ENCODE results near the gene PNKD.

Gene PNKD

GRCh38 chr2:218281449-218281848, 11.1 kb downstream of the PNKD start:
- no peak for TF ChIP-seq CTCF (IDR thresholded peaks at IDR 0.05)
- Histone ChIP-seq H3K27me3 (no peaks in the 10 kb centered on the region), H3K9me3 (no peaks in the 10 kb centered on the region), H3K27ac (no peak overlapping the region), H3K36me3 (peaks cover 84% of the 10 kb centered on the region), H3K4me3 (ENCODE audit: low read depth in 1 of 2, low read length in 1 of 2) (no peak overlapping the region), H3K4me1 (ENCODE audit: control insufficient read depth in 1 of 2, insufficient read depth in 1 of 2, low read depth in 1 of 2, low read length in 1 of 2) (peaks cover 14 to 17% of the 10 kb centered on the region in 2 experiments)

GRCh38 chr2:218282173-218282991, 12.1 kb downstream of the PNKD start:
- no peak for TF ChIP-seq CTCF (IDR thresholded peaks at IDR 0.05)
- Histone ChIP-seq H3K4me3 (ENCODE audit: low read depth in 1 of 2, low read length in 1 of 2) (no peak overlapping the region), H3K9me3 (no peaks in the 10 kb centered on the region), H3K36me3 (peaks cover 75% of the 10 kb centered on the region), H3K27ac (peak overlapping the region; percentile 2), H3K4me1 (ENCODE audit: control insufficient read depth in 1 of 2, insufficient read depth in 1 of 2, low read depth in 1 of 2, low read length in 1 of 2) (peaks cover 24% of the 10 kb centered on the region in 2 experiments), H3K27me3 (no peaks in the 10 kb centered on the region)

GRCh38 chr2:218284106-218284811, 13.9 kb downstream of the PNKD start:
- no peak overlapping the region for H3K4me3 ChIP-seq (ENCODE audit: low read depth in 1 of 2, low read length in 1 of 2)
- peaks cover 56% of the 10 kb centered on the region for H3K36me3 ChIP-seq
- TF ChIP-seq CTCF (IDR thresholded peaks at IDR 0.05) = no peak
- H3K27me3 ChIP-seq = no peaks in the 10 kb centered on the region
- no peaks in the 10 kb centered on the region for H3K9me3 ChIP-seq
- peak overlapping the region; percentile 1 for H3K27ac ChIP-seq
- H3K4me1 ChIP-seq (ENCODE audit: control insufficient read depth in 1 of 2, insufficient read depth in 1 of 2, low read depth in 1 of 2, low read length in 1 of 2) = peaks cover 43% of the 10 kb centered on the region in 2 experiments

- peaks cover 56% of the 10 kb centered on the region in 2 experiments for H3K4me1 ChIP-seq (ENCODE audit: control insufficient read depth in 1 of 2, insufficient read depth in 1 of 2, low read depth in 1 of 2, low read length in 1 of 2)
- peak overlapping the region; percentile 96 for H3K27ac ChIP-seq
- peaks cover 42% of the 10 kb centered on the region for H3K36me3 ChIP-seq
- no peaks in the 10 kb centered on the region for H3K27me3 ChIP-seq
- no peak overlapping the region for H3K4me3 ChIP-seq (ENCODE audit: low read depth in 1 of 2, low read length in 1 of 2)
- H3K9me3 ChIP-seq = no peaks in the 10 kb centered on the region
- no peak for TF ChIP-seq CTCF (IDR thresholded peaks at IDR 0.05)
Measured at GRCh38 chr2:218285604-218286003, 15.3 kb downstream of the PNKD start.

GRCh38 chr2:218286570-218287459, 16.5 kb downstream of the PNKD start:
- Histone ChIP-seq H3K9me3 (no peaks in the 10 kb centered on the region), H3K4me1 (ENCODE audit: control insufficient read depth in 1 of 2, insufficient read depth in 1 of 2, low read depth in 1 of 2, low read length in 1 of 2) (peaks cover 68% of the 10 kb centered on the region in 2 experiments), H3K27me3 (no peaks in the 10 kb centered on the region), H3K4me3 (ENCODE audit: low read depth in 1 of 2, low read length in 1 of 2) (peak overlapping the region; percentile 41 to 59), H3K36me3 (peaks cover 30% of the 10 kb centered on the region), H3K27ac (peak overlapping the region; percentile 96)
- no peak for TF ChIP-seq CTCF (IDR thresholded peaks at IDR 0.05)

Measured in neutrophil (primary cell).